Activated T-helper 9 cell treated with anti-CD3 and anti-CD28 coated beads, Interleukin-2, amount 50 U/mL, for 16 hours (primary cell): ENCODE data around the gene FOXD1.

Experiments used
- DNase-seq: peaks from one replicate; pipeline ENCODE4 v3.0.0-alpha.2; 2020; ENCODE audit warnings: low read depth

FOXD1 gene

DNA sequence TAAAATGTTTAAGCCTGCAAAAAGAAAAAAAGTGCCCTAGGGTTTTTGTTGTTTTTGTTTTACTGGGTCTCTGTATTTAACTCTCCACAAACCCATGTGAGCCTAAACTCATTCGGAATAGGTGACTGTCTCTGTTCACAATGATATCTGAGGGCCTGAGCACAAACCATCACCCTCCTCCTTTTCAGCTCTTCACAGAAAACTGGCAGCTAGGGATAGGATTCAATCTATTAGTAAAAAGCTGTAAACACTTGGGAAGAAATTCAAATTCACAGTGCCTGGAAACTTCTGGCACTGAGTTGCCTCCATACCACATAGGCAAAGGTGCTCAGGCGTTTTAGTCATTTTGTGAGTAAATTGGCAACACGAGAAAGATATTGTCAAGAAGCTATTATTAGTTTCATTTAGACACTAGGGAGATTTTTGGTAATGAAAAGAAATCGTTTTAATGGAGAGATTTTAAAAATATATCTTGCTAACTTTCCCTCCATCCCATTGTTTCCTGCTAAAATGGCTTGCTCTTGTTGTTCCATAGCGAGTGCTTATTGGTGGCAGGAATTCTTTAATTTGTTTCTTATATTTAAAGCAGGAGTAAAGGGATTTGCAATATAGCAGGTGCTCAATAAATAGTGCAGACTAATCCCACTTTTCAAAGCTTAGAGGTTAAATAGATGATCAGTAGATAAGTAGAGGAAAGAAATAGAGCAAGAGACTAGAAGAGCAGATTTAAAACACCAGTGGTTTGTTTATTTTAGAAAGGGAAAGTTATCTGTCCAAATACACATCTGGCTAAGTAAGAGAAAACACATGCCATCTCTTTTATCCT is 9.7 kb downstream of the FOXD1 start:
- DNase-seq = no peak

DNA sequence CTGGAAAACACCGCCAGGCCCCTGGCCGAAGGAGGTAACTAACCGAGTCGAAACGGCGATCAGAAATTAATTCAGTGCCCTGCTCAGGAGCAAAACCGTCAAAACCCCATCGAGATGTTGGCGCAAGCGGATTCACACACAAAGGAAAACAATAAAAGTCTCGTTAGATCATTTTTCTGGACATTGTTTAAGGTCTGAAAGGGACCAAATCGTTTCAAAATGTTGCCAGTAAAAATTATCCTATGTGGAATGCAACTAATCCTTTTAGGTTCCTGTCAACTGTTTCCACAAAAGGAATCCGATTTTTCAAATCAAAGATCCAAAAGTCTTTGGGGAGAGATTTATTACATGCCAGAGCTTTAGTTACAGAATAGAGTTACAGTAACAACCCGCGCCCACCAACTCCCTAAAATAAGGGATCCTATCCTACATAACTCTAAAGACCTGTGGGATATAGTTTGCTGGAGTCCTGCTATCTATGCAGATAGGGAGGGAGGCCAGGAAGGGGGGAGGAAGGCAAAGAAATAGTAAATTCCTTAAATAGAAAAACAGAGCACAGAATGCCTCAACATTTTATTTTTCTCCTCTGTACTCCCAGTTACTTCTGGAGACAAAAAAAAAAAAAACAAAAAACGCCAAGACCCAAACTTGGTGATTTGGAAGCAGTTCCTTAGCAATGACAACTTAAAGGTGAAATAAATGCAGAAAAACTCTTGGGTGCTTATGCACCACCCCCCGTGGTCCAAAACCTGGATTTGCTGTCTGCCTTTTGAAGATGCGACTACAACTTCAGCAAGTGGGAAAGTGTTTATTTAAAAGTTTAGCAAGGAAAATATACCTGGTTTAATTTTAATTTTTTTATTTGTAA is 10.6 kb downstream of the FOXD1 start:
- no peak for DNase-seq

DNA sequence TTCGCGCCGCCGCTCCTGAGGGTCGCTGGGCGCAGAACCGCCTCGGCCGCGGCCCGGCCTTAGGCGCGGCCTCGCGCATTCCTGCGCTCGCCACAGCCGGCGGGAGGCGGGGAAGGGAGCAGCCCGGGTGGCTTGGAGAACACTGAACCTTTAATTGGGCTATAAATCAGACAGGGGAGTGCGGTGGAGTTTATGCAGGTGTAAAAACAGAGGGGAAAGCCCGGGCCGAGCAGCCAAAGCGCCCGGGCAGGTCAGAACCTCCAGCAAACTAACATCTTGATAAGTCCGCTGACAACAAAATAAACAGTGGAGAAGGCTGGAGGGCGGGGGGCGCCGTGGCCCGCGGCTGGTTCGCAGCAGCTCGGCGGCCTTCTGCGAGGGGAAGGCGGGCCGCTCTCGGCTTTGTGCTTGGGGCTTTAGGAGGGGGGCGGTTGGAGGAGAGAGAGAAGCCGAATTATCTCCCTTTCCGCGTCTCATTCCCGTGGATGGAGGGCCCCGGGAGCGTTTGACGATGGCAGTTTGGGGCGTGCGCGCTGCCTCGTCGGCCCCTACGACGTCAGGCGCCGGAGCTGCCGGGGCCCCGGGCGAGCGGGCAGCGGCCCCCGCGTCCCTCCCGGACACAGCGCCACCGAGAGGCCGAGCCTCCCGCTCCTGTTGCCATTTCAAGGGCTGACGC is 11.3 kb downstream of the FOXD1 start:
- no peak for DNase-seq

DNA sequence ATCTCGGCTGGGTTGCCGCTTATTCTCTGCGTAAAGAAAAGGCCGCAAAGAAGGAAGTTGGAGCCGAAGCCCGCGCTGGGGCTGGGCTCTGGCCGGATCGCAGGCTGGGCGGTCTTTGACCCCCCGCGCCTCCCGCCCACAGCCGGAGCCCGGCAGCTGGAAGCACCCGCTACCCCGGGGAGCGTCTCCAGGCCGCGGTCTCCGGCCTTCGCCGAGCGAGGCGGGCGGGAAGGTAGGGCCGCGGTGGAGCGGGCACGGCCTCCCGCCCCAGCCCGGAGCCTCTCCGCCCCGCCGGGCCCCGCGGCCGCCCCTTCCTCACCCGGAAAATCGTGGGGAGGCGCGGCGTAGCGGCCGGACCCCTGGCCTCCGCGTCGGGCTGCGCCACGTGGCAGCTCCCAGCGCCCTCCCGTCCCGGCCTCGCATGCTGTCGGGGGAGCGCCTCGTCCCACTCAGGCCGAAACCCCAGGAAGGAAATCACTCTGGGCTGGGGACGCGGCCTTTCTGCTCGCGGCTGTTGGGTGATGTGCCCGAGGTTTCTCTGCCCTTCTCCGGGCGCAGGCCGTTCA is 12.0 kb downstream of the FOXD1 start:
- DNase-seq = no peak

DNA sequence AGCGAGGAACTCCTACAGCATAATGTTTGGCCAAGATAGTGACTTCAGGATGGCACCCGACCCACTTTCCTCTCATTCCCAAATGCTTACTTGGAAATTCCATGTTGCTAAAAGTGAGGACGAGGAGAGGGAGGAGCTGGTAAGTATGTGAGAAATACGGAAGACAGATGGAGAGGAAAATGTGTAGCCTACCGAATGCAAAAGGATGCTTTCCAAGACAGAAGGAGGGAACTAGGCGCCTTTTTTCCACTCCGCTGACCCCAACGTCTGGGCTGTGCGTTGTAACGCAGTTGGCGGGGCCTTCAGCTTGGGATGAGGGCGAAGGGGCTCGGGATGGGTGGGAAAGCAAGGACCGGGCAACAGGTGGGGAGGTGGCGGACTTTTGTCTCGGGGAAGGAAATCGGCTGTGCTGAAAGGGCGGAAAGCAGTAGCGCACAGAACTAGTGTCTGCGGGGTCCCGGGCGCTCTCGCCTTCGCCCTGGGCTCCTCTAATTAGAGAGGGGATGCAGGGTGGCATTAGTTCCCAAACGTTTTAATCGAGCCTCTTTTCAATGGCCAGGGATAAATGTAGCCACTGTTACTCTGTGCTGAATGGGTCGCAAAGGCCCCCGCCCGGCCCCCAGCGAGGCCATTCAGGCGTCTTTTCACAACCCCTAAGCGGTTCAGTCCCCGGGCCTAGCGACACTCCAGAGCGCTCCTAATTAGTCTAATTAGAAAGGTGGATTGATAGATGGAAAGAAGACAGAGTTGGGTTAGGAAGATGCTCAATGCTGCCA is 12.6 kb downstream of the FOXD1 start:
- no peak for DNase-seq

DNA sequence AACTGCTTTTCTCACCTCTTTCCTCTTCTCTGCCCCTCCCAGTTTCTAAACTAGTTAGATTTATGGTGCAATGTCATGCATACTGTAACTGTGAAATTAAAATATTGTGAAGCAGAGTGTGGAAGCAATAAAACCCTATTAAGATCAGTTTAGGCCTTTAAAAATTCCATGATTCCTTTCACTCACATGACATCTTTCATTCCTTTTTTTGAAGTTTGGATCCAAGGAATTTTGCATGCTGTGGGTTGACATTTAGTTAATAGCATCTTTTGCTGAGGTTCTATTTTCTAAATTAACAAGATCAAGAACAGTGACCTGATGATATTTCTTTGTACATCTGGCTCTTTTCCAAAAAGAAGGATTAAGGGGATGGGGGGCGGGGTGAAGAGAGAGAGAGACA is 13.7 kb downstream of the FOXD1 start:
- no peak for DNase-seq

DNA sequence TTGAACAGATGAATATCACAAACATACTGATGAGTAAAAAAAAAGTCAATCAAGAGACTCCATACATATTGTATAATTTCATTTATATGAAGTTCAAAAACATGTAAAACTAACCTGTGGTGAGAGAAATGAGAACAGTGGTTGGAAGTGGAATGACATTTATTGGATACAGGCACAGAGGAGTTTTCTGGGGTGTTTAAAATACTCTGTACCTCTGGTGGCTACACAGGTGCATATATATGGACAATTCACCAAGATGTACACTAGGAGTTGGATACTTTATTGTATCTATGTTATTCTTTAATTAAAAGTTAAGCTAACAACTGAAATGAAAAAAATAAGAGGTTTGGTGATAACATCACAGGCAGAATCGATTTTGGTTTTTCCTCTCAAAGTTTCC is 14.1 kb downstream of the FOXD1 start:
- DNase-seq = no peak

DNA sequence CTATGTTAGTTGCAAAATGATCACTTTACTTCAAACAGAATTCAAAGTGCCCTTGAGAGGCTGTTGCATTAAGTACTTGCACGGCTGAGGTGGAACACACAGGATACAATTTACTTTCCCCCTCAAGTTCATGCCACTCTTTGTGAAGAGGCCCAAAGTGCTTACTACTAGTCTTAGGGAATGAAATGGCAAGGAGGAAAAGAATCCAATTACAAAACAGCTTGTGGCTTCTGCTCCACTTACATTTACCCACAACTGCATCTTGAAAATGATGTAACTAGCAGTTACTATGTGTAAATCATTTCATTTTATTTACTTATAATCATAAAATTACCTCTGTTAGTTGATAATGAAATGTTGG is 14.6 kb downstream of the FOXD1 start:
- DNase-seq = no peak

DNA sequence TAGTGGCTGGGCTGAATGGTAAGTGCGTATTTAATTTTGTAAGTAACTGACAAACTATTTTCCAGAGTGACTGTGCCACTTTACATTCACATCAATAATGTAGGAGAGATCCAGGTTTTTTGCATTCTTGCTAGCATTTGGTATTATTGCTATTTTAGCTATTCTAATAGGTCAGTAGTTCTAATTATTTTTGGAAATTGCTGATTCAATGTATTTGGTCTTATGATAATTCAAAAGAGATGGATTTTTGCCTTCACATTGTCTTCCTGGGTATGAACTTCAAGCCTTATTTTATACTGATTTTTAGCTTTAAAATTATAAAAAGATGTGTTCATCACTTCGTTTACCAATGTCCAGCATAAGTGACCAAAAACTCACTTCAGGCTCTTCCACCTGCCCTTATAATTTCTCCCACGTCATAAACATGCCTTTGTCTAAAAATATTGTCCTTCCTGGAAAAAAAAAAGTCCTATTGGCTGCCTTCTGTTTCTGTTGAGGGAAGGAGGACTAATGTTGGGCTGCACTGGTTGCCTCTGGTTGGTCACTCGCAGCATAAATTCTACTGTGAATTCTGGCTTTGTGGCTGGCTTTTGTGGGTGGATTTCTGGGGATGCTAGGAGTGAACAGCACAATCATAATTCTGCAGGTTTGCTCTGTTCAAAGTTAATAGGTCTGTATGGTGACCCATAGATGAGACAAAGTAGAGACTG is 15.2 kb downstream of the FOXD1 start:
- DNase-seq = no peak

DNA sequence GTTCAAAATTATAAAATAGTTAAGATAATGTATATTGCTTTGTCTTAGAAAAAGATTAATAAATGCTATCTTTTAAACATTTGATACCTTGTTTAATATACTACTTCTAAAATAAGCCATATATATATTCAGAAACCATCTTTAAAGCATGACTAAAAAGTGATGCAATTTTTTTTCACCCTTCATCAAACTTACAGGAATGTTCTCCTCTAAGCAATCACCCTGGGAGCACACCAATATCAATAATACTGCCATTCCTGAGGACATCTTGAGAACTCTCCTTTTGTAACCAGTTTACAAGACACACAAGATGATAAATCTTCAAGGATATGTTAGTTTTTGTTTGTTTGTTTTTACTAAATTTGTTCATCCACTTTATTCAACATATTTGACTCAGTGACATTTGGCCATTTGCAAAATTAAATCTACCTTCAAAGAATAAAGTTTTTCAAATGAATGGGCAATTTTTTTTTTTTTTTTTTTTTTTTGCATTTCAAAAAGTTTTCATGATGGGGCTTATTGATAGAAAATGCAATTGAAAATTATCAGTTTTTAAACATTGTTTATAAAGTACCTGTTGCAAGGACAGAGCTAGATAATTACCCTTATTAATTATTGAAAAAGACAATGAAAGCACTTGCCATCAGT is 17.2 kb downstream of the FOXD1 start:
- no peak for DNase-seq

DNA sequence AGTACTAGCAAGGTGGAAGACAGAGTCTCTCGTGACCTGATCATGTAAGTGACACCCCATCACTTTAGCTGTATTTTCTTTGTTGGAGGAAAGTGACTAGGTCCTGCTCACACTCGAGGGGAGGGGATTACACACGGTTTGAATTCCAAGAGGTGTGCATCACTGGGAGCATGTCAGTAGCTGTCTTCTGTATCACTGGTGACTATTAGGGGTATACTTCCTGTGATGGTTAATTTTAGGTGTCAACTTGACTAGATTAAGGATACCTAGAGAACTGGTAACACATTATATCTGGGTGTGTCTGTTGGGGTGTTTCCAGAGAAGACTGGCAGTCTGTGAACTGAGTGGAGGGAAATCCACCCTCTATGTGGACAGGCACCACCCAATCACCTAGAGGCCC is 22.5 kb downstream of the FOXD1 start:
- DNase-seq = no peak

DNA sequence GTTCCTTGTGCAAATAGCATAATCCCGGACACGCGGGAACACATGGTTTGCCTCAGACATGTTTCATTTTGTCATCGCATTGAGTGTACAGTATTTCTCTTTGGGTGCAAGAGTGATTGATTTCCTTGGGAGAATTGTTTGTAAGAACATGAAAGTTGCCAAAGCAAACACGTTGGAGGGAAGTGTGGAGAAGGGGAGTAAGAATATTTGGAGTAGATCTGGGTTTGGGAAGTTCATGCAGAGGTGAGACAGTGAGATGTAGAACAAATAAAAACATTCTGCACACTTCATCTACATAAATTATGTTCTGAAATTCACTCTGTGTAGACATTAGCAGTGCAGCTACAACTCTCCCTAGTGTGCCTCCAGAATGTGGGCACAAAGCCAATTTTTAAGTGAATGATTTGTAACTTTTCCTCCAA is 24.0 kb downstream of the FOXD1 start:
- no peak for DNase-seq

DNA sequence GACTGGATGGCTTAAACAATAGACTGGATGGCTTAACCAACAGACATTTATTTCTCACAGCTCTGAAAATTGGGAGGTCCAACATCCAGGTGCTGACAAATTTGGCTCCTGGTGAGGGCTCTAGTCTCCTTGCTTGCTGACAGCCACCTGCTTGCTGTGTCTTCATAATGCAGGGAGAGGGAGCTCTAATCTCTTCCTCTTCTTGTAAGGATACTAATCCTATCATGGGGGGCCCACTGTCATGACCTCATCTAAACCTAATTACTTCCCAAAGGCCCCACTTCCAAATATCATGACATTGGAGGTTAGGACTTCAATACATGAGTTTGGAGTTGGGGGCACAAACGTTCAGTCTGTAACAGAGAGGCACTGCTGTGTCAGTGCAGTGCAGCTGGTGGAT is 26.4 kb downstream of the FOXD1 start:
- no peak for DNase-seq

DNA sequence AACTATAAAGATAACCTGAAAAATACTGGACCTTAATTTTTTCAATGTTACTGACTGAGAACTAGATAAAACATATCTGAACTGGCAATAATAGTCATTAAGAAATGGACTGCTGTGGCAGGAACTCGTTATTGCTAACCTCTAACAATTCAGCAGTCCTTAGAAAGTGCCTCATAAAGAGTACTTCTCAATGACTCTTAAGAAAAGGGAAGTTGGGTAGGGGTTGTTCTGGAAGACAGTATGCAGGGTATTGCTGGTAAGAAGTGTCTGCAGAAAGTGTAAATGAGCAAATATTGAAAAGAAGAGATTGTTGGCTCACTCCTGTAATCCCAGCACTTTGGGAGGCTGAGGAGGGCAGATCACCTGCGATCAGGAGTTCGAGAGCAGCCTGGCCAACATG is 27.9 kb downstream of the FOXD1 start:
- no peak for DNase-seq

DNA sequence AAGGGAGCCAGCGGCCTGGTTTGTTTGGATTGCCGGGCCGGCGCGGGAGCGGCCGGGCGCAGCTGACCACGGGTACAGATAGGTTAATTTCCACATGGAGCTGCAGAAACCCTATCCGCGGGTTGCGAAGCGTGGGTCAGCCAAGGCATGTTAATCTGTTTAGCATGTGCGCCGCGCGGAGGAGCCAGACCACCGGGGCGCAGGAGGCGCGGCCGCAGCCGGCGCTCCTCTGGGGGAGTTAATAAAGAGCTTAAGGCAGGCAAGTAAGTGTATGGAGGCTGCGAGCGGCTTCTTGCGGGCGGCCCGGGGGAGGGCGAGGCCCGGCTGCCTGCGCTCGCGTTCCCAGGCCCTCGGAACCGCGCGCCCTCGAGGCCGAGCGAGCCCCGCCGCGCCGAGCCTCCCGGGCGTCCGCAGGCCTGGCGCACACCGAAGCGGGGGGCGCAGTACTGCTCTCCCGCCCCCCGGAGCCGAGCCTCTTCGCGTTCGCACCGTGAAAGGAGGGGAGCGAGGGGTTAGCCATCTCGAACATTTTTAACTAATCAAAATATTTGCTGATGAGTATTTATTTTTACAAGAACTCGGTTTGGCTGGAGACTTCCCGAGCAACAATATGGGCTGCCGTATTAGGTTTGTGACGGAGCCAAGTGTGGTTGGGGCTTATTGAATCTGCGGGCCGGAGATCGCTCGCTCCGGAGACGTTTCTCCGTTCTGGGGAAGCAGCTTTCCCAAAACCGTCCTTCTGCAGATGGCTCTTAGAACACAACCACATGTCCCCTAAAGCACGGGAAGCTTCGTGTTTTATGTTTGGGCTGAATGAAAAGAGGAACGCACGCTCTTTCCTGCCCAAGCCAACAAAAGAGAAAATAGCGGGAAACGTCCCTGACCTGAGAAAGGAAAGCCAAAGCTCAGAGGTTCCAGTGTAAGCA is 28.8 kb downstream of the FOXD1 start:
- DNase-seq = no peak

DNA sequence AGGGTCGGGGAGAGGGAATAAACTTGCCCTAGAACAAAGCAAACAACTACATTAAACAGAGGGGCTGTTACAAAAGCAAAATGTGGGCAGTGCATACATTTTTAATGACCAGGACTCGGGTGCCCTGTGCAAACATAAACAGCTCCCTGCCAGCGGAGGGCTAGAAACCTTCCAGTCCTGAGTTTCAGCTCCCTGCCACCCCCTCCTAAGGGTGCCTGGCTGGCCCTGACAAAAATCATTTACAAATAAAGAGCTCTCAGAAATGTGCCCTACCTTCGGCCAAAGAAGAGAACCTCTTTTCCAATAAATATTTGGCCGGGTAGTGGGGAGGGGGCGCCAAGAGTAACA is 29.5 kb downstream of the FOXD1 start:
- DNase-seq = no peak

DNA sequence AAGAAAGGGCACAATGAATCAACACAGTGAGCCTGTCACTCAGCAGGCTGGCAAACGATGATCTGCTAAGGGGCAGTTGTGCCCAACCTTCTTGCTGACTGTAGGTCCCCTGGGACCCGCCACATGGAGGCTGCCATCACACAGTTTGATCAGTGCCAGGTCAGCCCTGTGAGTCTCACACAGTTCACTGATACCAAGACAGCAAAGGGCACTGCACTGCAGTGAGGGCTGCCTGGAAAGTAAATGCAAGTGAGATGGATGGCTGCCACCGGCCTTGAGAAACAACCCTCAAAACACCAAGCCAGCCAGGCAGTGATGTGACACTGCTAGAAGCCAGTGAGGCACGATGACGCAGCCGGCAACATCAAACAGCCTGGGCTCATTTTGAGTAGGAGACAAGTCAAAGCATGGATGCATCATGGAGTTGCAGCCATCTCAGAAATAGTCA is 30.3 kb downstream of the FOXD1 start:
- DNase-seq = no peak

DNA sequence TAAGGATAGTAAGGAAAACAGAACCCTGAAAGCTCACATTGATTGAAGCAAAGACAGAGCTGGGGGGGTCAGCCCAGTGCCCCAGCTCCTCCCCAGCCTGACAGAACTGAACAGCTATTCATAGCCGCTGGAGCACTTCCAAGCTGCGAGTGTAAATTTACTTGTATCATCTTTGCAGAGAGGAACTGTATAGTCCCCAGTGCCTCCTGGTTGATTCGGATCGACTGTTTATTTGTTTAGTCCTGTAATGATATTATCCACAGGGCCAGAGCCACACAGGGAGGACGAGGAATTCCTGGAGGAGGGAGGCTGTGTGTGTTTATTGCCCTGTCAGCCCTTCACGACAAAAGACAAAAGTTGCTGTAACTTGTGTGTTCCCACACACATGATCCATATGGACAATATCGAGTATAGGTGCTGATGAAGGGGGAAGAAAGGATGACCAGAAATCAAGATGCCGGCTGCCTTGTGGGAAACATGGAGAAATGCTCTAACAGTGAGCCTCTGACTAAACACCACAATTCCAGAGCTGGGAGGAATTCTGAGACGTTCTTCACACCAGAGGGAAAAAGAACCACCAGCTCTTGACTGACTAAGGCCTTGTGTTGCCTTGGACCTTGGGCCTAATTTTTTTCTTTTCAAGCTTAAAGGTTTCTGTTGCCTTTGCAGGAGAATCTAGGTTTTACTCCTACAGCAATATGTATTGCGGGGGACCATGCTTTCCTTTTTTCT is 31.1 kb downstream of the FOXD1 start:
- no peak for DNase-seq

DNA sequence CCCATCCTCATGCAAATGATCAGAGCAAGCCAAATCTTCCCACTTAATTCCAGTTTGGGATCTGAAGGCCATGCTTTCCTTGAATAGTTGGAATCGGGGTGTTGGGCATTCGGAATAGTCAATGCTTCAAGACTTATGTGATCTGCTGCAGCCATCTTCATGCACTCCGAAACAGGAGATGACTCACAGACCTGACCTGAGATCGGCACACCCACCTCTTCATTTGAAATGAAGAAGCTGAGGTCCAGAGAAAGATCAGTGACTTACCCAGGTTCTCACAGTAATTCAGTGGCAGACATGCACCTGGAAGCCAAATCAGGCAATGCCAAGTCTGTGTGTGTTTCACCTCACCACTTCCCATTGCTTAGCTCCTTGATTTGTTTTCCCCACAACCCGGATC is 33.0 kb downstream of the FOXD1 start:
- no peak for DNase-seq
